ENCODE measurements around the gene SIK3. TPM values are rescaled to one million over a fixed set of nuclear protein-coding genes. Genes with fewer than 3 reads are reported as not detected.
A peak's percentile ranks its signal among the peaks of the same experiment; 100 is the strongest.
"Not testable (repeated sequence)": the region's sequence is repeated elsewhere in the genome, so short reads cannot be mapped to it uniquely, and the experiment has no call there.

Gene SIK3
- total RNA-seq, 1 experiment from 2014 or later = 9.2 TPM

GRCh38 chr11:117121176-117121575 lies 22.9 kb upstream of the SIK3 start:
- no peak for DNase-seq (ENCODE audit: low read depth, low spot score)
- in situ Hi-C loops (cut with HindIII; ENCODE audit: low pct_unique_long_range_greater_than_20kb, low sequenced_read_pairs) = no loop called here

GRCh38 chr11:117117681-117118080 lies 19.5 kb upstream of the SIK3 start:
- in situ Hi-C loops (cut with HindIII; ENCODE audit: low pct_unique_long_range_greater_than_20kb, low sequenced_read_pairs) = no loop called here
- no peak for DNase-seq (ENCODE audit: low read depth, low spot score)

- in situ Hi-C loops (cut with HindIII; ENCODE audit: low pct_unique_long_range_greater_than_20kb, low sequenced_read_pairs); DNase-seq (ENCODE audit: low read depth, low spot score): not testable (repeated sequence)
These were observed 14.7 kb upstream of the SIK3 start for GRCh38 chr11:117112939-117113338.

- DNase-seq (ENCODE audit: low read depth, low spot score); in situ Hi-C loops (cut with HindIII; ENCODE audit: low pct_unique_long_range_greater_than_20kb, low sequenced_read_pairs): not testable (repeated sequence)
These were observed 14.3 kb upstream of the SIK3 start for GRCh38 chr11:117112497-117112896.

DNA sequence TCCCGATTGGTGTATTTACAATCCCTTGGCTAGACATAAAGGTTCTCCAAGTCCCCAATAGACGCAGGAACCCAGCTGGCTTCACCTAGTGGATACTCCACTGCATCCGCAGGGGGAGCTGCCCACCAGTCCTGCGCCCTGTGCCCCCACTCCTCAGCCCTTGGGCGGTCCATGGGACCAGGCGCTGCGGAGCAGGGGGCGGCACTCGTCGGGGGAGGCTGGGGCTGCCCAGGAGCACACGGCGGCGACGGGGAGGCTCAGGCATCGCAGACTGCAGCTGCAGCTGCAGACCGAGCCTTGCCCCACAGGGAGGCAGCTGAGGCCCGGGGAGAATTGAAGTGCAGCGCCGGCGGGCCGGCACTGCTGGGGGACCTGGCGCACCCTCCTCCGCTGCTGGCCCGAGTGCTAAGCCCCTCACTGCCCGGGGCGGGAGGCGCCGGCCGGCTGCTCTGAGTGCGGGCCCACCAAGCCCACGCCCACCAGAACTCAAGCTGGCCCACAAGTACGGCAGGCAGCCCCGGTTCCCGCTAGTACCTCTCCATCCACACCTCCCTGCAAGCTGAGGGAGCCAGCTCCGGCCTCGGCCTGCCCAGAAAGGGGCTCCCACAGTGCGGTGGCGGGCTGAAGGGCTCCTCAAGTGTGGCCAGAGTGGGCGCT lies 12.2 kb upstream of the SIK3 start:
- no peak for DNase-seq (ENCODE audit: low read depth, low spot score)
- in situ Hi-C loops (cut with HindIII; ENCODE audit: low pct_unique_long_range_greater_than_20kb, low sequenced_read_pairs) = no loop called here

GRCh38 chr11:117107701-117108590 lies 9.7 kb upstream of the SIK3 start:
- no peak for DNase-seq (ENCODE audit: low read depth, low spot score)
- in situ Hi-C loops (cut with HindIII; ENCODE audit: low pct_unique_long_range_greater_than_20kb, low sequenced_read_pairs) = no loop called here

DNA sequence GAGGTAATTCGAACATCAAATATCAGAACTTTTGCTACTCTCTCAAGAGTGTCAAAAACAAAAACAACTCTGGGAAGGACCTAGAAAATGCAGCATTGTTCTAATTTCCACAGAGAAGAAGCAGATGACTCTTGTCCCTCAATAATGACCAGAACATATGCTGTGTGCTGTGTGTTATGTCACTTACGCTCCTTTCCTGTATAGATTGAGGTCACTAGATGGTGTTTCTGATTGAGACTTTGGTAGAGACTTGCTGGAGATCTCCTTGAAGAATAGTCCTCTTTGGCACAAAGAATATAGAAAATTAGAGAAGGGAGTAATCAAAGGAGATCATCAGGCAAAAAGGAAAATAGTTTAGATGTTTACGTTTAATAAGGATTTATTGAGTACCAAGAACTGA lies 2.3 kb upstream of the SIK3 start:
- no peak for DNase-seq (ENCODE audit: low read depth, low spot score)
- in situ Hi-C loops (cut with HindIII; ENCODE audit: low pct_unique_long_range_greater_than_20kb, low sequenced_read_pairs) = no loop called here

GRCh38 chr11:117099696-117100095 lies 1.5 kb upstream of the SIK3 start:
- in situ Hi-C loops (cut with HindIII; ENCODE audit: low pct_unique_long_range_greater_than_20kb, low sequenced_read_pairs) = no loop called here

DNA sequence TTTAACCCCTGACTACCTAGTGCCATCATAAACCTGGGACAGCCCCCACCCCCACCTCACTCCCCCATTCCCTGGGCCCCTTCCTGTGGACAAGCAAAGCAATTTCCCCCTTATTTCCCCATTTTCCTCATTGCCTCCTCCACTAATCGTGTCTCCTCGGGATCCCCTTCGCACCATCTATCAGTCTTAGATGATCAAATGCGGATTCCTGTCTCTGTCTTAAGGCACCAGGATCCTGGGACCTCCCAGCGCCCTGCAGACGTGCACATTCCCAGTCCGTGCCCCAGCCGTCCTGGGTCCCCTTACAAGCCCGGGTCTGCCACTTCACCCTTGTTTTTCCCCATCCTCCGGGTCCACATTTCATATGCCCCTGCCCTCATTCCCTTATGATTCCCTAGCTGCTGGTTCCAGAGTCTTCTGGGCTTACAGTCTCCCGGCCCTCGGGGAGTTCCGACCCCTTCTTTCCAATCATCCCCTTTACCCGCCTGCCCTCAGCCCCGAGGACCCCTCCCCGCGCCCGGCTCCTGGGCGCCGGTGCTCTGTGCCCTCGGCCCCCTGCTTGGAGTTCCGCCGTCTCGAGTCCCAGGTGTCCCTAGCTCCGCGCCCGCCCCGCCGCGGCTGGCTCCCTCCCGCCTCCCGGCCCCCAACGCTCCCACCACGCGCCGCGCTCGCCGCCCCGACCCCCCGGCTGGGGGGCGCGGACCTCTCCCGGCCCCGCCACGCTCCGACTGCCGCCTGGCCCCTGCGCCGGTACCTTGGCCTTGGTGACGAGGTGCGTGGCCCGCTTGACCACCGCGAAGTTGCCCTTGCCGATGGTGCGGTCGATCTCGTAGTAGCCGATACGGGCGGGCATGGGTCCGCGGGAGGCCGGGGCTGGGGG lies 599 bp downstream of the SIK3 start:
- DNase-seq (ENCODE audit: low read depth, low spot score) = no peak
- in situ Hi-C loops (cut with HindIII; ENCODE audit: low pct_unique_long_range_greater_than_20kb, low sequenced_read_pairs) = no loop called here

More at GRCh38 chr11:117099696-117100095, 1.5 kb upstream of the SIK3 start:
- no peak for DNase-seq (ENCODE audit: low read depth, low spot score)

GRCh38 chr11:117097014-117097388 lies 1.2 kb downstream of the SIK3 start:
- in situ Hi-C loops (cut with HindIII; ENCODE audit: low pct_unique_long_range_greater_than_20kb, low sequenced_read_pairs) = no loop called here
- DNase-seq (ENCODE audit: low read depth, low spot score) = no peak

DNA sequence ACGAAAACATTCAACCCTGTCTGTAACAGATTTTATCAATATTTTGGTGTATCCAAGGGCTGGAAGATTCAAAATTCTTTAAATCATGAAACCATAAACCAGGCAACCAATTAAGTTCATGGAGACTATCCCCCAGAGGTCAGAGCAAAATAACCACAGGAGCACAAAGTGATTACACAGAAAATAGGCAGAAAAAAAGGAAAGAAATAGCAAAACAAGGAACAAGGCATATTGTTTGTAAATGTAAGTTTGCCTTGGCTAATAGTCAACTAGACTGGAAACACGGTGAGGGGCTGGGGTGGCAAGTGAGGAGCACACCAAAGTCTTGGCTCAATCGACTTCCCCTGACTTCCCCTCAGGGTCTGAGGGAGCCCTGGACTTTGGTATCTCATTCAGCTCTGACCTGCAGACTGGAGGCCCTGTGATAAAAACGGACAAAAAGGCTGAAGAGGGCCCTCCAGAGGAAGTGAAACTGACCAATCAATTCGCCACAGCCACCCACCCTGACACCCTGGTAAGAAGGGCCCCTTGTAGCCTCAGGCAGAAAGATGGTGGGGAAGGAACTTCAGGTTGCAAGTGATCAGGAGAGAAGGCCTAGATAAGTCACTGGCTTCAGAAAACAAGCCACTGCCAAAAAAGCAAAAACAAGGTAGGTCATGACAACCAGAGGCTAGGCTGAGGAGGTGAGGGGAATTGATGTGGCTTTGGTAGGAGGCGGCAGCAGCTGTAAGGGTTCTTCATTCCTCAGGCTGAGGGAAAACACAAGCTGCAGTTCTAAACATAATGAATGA lies 1.8 kb downstream of the SIK3 start:
- peak; percentile 63 for DNase-seq (ENCODE audit: low read depth, low spot score)
- in situ Hi-C loops (cut with HindIII; ENCODE audit: low pct_unique_long_range_greater_than_20kb, low sequenced_read_pairs) = no loop called here

DNA sequence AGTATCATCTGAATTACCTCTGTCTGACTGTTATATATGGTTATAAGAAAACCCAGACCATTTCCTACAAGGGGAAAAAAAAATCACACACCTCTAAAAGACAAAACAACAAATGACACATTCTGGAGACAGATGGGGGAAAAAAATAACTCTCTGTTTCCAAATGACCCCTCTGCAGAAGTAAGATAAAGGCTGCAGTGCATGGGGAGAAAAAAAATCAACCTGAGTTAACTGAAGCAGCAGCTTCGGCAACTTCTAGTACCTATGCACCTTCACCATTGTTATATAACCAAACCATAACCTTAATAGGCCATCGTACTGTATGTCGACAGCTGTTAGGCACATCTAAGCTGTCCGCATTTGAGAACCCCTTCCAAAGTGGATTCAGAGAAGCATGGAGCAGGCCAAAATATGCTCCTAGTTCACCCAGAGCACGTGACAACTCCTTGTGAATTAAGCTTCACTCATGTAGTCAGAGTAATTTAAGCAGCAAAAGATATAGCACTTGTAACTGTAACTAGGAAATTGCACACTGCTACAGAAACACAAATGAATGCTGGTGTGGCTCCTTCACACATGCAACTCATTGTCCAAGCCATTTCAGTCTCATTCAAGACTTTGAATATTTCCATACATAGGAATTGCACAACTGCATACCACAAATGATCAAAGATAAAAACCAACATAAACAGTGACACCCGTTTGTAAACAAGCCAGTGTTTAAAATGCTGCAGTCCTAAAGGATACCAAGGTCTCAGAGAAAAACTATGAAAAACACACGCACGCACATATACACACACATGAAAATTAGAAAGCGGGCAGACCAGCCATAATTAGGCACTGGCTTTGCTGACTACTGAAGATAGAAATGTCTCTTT lies 2.7 kb downstream of the SIK3 start:
- in situ Hi-C loops (cut with HindIII; ENCODE audit: low pct_unique_long_range_greater_than_20kb, low sequenced_read_pairs) = no loop called here
- no peak for DNase-seq (ENCODE audit: low read depth, low spot score)

- DNase-seq (ENCODE audit: low read depth, low spot score) = no peak
- in situ Hi-C loops (cut with HindIII; ENCODE audit: low pct_unique_long_range_greater_than_20kb, low sequenced_read_pairs) = no loop called here
These were observed 3.5 kb downstream of the SIK3 start for GRCh38 chr11:117094776-117095175.

DNA sequence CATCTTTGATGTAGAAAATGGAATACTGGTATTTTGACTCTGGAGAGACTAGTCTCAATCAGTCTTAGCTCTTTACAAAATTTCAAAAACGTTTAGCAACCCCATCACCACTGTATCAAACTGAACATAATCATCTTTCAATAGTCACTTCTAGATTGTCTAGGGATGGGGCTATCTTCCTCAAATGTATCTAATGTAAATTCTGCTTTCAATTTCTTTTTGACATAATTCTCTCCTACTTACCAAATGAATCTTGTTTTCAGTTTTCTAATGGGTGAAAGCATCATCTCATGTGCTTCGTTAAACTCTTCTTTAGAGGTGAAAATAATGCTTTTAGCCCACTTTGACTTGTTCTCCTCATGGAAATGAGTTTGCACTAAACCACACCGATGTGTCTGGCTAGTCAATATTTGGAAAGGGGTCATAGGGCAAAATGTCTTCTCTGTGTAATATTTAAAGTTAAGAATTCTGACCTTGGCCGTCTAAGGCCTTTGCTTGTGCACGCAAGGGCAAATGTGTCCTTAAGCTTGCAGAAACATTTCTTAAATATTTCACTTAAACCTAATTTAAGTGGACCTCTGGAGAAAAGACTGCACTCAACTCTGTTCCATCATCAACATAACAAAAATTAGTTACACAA lies 5.2 kb downstream of the SIK3 start:
- DNase-seq (ENCODE audit: low read depth, low spot score) = no peak
- in situ Hi-C loops (cut with HindIII; ENCODE audit: low pct_unique_long_range_greater_than_20kb, low sequenced_read_pairs) = no loop called here

GRCh38 chr11:117091753-117092477 lies 6.3 kb downstream of the SIK3 start:
- in situ Hi-C loops (cut with HindIII; ENCODE audit: low pct_unique_long_range_greater_than_20kb, low sequenced_read_pairs) = no loop called here
- DNase-seq (ENCODE audit: low read depth, low spot score) = no peak
